Subcutaneous adipose tissue (tissue), 4 donors: ENCODE data around the gene OMP. TPM values are rescaled to one million over a fixed set of nuclear protein-coding genes. Genes with fewer than 3 reads are reported as not detected.

Source experiments
- total RNA-seq, 4 donors: library from RNA; depleted of rRNA; stranded (reverse); fragments of >200 nt; gene quantifications; one replicate each; pipeline ENCODE4 v1.1.0, GENCODE V29; 2016
- TF ChIP-seq, protein P1 (sequence below): fragments of 450-650 bp; IDR thresholded peaks from one replicate; pipeline ENCODE4 v1.5.1; 2016; ENCODE audit warnings: low read depth, mild to moderate bottlenecking, control low read depth, antibody characterized with exemption, moderate library complexity

OMP gene
- total RNA-seq, 4 donors from 2014 or later = not detected

DNA sequence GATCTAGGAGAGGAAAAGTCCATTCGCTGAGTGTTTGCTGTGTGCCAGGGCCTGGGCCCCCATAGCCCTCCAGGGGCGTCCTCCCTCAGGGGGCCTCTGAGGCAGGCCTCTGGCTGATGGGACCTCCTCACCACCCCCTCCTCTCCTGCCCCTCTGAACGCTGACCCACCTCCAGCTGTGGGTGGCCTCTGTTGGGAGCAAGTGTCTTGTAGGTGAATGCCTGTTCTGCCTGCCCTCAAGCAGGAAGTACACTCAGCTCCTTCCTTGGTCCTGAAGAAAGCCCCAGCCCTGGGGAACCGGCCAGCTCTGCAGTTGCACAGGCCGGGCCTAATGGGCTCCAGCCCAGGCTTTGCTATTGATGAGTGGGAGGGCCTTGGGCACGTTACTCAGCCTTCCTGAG, 28.9 kb downstream of the OMP start:
- TF ChIP-seq, protein P1, sequence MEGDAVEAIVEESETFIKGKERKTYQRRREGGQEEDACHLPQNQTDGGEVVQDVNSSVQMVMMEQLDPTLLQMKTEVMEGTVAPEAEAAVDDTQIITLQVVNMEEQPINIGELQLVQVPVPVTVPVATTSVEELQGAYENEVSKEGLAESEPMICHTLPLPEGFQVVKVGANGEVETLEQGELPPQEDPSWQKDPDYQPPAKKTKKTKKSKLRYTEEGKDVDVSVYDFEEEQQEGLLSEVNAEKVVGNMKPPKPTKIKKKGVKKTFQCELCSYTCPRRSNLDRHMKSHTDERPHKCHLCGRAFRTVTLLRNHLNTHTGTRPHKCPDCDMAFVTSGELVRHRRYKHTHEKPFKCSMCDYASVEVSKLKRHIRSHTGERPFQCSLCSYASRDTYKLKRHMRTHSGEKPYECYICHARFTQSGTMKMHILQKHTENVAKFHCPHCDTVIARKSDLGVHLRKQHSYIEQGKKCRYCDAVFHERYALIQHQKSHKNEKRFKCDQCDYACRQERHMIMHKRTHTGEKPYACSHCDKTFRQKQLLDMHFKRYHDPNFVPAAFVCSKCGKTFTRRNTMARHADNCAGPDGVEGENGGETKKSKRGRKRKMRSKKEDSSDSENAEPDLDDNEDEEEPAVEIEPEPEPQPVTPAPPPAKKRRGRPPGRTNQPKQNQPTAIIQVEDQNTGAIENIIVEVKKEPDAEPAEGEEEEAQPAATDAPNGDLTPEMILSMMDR = no peak

DNA sequence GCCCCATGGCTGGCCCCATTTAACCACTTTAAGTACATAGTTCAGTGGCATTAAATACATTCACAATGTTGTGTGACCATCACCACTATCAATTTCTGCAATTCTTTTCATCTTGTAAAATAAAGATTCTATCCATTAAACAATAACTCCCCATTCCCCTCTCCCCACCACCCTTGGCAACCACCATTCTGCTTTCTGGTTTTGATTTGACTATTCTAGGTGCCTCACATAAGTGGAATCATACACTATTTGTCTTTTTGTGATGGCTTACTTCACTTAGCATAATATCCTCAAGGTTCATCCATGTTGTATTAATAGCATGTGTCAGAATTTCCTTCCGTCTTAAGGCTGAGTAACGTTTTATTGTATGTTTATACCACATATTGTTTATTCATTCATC, 32.4 kb downstream of the OMP start:
- TF ChIP-seq, protein P1 = no peak

DNA sequence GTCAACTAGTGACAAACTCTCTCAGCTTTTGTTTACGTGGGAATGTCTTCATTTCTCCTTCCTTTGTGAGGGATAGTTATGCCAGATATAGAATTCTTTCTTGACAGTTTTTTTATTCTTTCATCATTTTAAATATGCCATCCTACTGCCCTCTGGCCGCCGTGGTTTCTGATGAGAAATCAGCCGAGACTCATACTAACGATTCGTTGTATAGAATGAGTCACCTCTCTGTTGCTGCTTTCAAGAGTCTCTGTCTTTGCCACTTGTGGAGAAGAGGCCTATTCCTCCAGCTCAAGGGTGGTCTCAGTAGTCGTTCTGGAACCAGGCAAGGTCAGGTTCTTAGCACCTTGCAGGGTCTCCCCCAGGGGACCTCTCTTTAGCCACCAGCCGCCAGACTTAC, 33.4 kb downstream of the OMP start:
- TF ChIP-seq, protein P1 = no peak

DNA sequence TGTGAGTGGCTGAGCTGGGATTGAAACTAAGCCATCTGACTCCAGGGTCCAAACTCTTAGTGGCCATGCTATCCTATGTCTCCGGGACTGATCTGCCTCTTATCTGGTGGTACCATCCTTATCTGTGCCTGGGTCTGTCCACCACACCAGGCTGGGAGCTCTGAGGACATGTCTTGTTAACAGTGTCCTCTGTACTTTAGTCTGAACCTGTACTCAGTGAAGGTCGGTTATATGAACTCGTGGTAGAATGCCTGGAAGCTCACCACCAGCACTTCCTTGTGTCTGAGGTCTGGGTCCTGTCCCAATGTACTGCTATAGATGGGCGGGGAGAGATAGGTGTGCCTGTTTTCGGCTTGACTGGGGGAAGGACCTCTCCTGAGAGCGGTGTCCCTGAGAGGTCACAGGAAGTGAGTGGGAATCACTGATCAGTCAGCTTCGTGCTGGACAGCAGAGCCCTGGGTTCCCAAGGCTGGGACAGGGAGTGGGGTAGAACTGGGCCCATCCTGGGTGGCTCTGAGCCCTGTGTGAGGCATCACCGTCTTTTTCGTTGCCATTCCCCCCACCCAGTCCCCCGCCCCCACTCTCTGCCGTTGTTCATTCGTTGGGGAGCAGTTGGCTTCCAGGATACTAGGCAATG, 34.3 kb downstream of the OMP start:
- TF ChIP-seq, protein P1 = no peak

DNA sequence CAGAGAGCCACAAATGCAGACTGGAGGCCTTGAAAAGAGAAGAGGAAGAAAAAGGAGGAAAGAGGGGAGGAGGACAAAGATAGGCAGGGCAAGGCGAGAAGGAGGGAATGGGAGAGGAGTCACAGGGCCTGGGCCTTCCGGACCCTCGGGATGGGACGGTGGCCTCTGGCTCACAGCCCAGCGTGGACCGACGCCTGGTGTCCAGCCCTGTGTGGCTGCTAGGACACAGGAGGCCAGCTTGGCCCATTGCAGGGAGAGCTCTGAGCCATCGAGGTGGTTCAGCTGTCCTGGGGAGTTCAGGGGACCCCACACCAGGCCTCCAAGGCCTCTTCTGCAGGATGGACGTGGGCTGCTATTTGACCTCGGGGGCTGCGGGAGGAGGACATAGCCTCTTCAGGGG, 34.8 kb downstream of the OMP start:
- TF ChIP-seq, protein P1 = no peak

DNA sequence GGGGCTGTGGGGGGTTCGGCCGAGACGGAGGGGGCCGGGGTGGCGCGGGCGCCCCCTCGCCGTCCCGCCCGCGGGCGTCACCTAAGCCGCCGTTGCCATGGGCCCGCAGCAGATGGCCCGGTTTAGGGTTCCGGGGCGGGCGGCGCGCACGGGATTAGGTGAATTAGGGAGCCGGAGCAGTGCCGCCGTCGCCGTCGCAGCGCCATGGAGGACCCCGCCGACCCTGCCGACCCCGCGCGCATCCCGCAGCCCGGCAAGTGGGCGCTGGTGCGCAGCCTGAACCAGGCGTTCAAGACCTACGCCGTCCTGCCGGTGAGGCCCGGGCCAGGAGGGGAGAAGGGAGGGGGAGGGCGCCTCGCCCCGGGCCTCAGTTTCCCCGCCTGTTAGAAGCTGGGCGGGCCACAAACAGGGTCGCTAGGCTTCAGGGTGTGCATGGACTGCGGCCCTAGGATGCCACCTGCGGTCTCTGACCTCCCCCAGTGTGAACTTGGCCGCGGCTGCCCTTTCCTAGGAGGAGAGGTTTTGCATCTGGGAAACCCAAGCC, 35.5 kb downstream of the OMP start:
- TF ChIP-seq, protein P1 = no peak

DNA sequence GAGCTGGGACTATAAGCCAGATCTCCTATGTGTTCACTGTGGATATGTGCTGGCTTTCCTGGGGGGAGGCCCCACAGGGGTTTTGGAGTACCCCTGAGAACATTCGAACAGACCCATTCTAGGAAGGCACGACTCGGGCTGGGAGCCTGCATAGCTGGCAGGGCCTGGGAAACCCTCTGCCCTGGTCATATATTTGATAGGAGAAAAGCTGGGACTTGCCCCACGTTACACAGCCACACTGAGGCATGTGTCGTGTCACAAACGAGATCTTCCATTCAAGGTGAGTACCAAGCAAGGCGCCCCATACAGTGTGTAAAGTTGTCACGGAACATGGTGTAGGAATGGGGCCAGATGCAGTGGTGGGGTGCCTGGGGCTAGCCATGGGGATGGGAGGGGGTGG, 36.6 kb downstream of the OMP start:
- TF ChIP-seq, protein P1 = no peak
